HG02938 (cell line): ENCODE measurements around the gene LRP1B.

Experiments used
- ATAC-seq: cut with Tn5 transposase; IDR thresholded peaks from one replicate; pipeline ENCODE4 v1.9.1; 2021; ENCODE audit warnings: mild to moderate bottlenecking, moderate library complexity; ENCODE audit not compliant: unreplicated experiment

LRP1B gene

DNA sequence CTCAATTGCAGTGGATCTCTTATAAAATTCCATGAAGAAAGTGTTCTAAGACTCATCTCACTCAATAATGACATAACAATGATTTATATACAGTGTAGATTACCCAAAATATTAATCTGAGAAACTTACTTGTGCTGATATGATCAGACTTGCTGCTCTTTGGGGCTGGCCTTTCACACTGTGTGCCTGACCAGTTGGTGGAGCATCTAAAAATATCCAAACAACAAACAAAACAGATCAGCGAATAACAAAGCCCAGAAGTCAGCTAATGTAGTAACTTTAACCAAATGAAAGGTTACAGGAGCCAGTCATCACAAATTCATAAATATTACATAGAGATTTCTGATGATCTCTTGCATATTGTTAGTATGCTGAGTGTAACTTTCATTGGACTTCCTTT is 1883.9 kb downstream of the LRP1B start:
- no peak for ATAC-seq

DNA sequence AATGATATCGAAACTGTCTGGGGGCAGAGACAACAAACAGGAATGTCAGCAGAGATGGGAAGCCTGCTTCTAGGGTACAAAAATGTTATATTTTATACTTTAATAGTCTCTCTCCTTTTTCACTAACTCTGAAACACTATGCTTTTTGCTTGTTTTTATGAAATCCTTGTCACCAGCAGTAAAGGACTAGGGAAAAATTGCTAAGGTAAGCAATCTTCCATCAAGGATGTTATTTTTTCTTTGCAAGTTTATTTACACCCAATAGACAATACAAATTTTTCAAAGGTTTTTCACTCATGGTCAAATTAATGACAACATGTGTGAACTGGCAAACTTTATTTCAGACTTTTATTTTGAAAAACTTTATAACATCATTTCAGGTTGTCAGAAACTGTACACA is 1884.8 kb downstream of the LRP1B start:
- no peak for ATAC-seq

GRCh38 chr2:140242889-140243288 is 1887.9 kb downstream of the LRP1B start:
- no peak for ATAC-seq

DNA sequence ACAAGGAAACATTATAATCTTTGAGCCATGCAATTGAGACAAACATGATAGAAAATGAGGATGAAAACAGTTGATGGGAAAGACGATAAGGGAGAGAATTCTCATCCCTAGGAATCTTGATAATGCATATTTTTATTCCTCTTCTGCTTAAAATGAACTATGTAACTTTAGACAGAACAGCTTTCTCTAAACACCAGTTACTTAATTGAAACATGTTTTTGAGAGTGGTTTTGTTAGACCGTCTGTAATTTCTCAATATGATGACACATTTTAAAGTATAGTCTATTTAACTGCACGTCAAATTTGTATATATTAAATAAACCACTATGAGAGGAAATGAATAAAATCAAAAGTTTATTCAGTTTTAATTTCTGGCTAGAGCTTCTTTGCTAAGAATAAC is 1896.7 kb downstream of the LRP1B start:
- no peak for ATAC-seq

- no peak for ATAC-seq
Observed at GRCh38 chr2:140210963-140211362, 1919.9 kb downstream of the LRP1B start.

GRCh38 chr2:140205093-140205492 is 1925.7 kb downstream of the LRP1B start:
- ATAC-seq, result no peak

GRCh38 chr2:140203347-140203746 is 1927.5 kb downstream of the LRP1B start:
- ATAC-seq, result no peak

- ATAC-seq, result no peak
Observed at GRCh38 chr2:140201572-140201971, 1929.2 kb downstream of the LRP1B start.

DNA sequence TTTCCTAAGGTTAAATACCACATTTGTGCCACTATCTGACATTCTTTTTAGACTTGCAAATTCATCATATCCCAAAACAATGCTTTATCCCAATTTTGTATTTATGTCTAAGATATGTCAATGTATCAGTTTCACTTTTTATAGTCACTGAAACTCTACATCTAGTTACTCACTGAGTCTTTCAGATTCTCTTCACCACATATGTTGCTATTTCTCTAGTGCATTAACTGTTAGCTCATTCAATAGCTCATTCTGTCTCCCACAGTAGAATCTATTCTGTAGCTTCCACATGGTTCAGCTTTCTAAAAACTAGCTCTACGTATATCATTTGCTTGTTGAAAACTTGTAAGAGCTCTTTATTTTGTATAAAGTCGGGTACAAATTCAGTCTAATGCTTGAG is 1930.1 kb downstream of the LRP1B start:
- ATAC-seq, result no peak

- no peak for ATAC-seq
Observed at GRCh38 chr2:140200307-140200706, 1930.5 kb downstream of the LRP1B start.

DNA sequence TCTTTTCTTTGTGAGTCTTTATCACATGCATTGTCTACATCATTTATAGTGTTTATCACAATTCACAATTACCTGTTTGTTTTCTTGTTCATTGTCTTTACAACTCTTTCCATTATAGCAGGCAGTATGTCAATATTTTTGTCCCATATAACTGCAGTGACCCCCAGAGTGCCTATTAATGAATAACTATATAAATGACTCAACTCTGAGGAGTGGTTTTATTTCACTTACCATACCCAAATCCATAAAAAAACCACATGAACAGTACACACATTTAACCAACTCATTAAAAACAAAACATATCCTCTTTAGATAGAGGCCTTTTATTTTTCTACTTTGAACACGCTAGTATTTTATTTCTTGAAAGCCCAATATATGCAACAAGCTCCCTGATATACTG is 1931.5 kb downstream of the LRP1B start:
- ATAC-seq, result no peak

- no peak for ATAC-seq
Observed at GRCh38 chr2:140187086-140187485, 1943.7 kb downstream of the LRP1B start.

DNA sequence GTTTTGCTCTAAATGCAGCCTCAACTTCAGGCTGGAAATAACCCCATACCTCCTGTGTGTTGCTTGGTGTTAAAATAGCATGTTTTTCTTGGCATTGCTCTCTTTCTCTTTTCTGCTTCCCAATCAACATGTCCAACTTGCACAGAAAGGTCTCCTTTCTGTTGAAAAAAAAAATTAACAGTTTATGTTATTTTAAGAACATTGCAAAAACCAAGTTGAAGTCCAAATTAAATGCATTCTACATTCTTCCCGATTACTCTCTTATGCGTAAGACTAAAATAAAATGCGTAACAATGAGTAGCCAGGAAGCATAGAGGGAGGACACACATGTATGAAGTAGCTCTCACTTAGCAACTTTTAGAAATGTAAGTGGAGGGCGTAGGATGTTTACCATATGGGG is 1944.5 kb downstream of the LRP1B start:
- ATAC-seq, result no peak

GRCh38 chr2:140185076-140185475 is 1945.7 kb downstream of the LRP1B start:
- ATAC-seq, result no peak

DNA sequence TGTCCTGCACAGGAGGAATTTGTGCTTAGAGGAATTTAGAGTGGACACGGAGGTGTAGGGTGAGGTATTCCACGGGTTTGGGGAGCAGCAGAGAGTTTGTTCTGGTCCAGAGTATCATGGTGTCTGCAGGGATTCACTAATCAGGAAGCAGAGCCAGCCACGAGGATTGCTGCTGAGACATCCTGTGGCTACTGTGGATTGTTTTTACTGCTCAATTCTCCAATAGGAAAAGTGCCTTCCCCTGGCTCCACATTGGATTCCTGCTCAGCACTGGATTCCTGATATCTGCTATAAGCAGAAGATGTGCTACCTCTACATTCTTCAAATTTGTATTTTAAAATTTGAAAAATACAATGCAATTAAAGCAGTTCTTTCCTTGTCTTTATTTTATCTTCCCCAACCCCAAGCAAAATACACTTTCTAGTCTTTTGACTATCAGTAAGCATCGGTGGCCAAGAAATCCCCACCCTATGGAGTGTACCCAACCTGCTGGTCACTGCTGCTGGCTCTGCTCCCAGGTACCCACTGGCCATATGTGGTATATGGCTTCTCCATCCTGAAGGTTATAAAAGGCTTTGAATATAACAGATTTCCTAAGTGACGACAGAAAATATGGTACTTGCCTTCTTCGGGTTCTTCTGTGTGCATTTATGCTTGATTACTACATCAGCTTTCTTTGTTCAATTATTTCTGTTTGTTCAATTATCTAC is 1947.6 kb downstream of the LRP1B start:
- no peak for ATAC-seq
